ENCODE results near the gene PLA2G10.
"Not testable (repeated sequence)": the region's sequence is repeated elsewhere in the genome, so short reads cannot be mapped to it uniquely, and the experiment has no call there.

PLA2G10 gene

GRCh38 chr16:14694129-14694528, at the start of gene PLA2G10:
Gene PLA2G10 (minus strand): TSS chr16:14694308. CDS start chr16:14694229, 79 bp downstream.
- not testable (repeated sequence) for DNase-seq

- DNase-seq, result not testable (repeated sequence)
These were observed 48.4 kb upstream of the PLA2G10 start, which contains the start of gene NPIPA2 for GRCh38 chr16:14742273-14743128. Gene NPIPA2 (plus strand): TSS chr16:14742533. CDS start chr16:14748066, 5,533 bp downstream.

- DNase-seq, result not testable (repeated sequence)
These were observed 47.7 kb upstream of the PLA2G10 start for GRCh38 chr16:14741794-14742193.

- DNase-seq, result not testable (repeated sequence)
These were observed 46.8 kb upstream of the PLA2G10 start for GRCh38 chr16:14740832-14741385.

GRCh38 chr16:14733233-14733632, 39.1 kb upstream of the PLA2G10 start:
- DNase-seq, result not testable (repeated sequence)

- DNase-seq, result not testable (repeated sequence)
These were observed 9.3 kb upstream of the PLA2G10 start, which contains the start of gene NPIPA3 for GRCh38 chr16:14703156-14704011. Gene NPIPA3 (plus strand): TSS chr16:14703411. CDS start chr16:14708944, 5,533 bp downstream.

- not testable (repeated sequence) for DNase-seq
These were observed 8.6 kb upstream of the PLA2G10 start for GRCh38 chr16:14702672-14703071.

GRCh38 chr16:14701859-14702258, 7.8 kb upstream of the PLA2G10 start:
- not testable (repeated sequence) for DNase-seq

- DNase-seq, result not testable (repeated sequence)
These were observed 8.0 kb downstream of the PLA2G10 start for GRCh38 chr16:14685870-14686793.

GRCh38 chr16:14682121-14682520, 12.0 kb downstream of the PLA2G10 start:
- no peak for DNase-seq

- no peak for DNase-seq
These were observed 13.0 kb downstream of the PLA2G10 start for GRCh38 chr16:14681115-14681514.

GRCh38 chr16:14680396-14680795, 13.7 kb downstream of the PLA2G10 start:
- DNase-seq, result not testable (repeated sequence)

- DNase-seq, result no peak
These were observed 15.2 kb downstream of the PLA2G10 start for GRCh38 chr16:14678748-14679497.

GRCh38 chr16:14677627-14678026, 16.5 kb downstream of the PLA2G10 start:
- no peak for DNase-seq

GRCh38 chr16:14676633-14677032, 17.5 kb downstream of the PLA2G10 start:
- DNase-seq, result no peak

GRCh38 chr16:14672403-14672971, 21.6 kb downstream of the PLA2G10 start:
- DNase-seq, result no peak

GRCh38 chr16:14669776-14670175, 24.3 kb downstream of the PLA2G10 start:
- no peak for DNase-seq

GRCh38 chr16:14668556-14669223, 25.4 kb downstream of the PLA2G10 start:
- DNase-seq, result no peak

- no peak for DNase-seq
These were observed 26.5 kb downstream of the PLA2G10 start for GRCh38 chr16:14667347-14668266.

All from activated T-cell treated with anti-CD3 and anti-CD28 coated beads for 4 hours (primary cell).